ENCODE data around the gene CYGB.
"Not testable (repeated sequence)": the region's sequence is repeated elsewhere in the genome, so short reads cannot be mapped to it uniquely, and the experiment has no call there.

The CYGB gene

DNA sequence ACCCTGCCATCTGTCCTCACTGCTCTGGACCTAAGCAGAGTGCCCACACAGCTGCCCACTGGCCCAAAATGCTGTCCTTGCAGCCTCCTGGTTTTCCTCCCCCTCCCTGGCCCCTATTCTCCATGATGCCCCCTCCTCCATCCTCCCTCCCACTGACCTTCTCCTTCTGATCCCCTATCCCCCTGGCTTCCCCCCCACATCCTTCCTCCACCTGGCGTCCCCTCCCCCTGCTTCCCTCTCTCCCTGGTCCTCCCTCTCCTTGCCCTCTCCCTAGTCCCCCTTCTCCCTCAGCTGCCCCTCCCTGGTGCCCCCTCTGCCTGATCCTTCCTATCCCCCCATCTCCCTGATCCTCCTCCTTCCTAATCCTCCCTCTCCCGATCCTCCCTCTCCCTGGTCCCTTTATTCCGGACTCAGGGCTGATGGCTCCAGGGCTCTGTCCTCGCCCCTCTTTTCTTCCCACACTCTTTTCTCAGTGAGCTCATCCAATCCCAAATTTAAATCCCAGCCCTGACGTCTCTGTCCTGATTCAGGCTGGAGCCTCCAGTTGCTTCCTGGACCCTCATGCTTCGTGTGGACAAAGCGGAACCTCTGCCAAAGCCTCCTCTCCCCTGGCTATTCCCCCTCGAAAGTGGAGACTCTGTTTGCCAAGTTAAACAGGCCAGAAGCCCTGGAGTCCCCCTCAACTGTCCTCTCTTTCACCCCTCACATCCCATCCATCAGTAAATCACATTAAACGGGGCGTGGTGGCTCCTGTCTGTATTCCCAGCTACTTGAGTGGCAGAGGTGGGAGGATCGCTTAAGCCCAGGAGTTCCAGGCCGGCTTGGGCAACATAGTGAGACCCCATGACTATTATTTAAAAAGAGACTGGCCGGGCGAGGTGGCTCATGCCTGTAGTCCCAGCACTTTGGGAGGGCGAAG lies 18.2 kb downstream of the CYGB start:
- Histone ChIP-seq H3K36me3 (ENCODE audit: low read depth) (no peaks in the 10 kb centered on the region), H3K9me3 (ENCODE audit: severe bottlenecking) (no peaks in the 10 kb centered on the region), H3K4me1 (ENCODE audit: insufficient read depth, poor library complexity, severe bottlenecking) (peaks cover under 1% of the 10 kb centered on the region), H3K4me3 (ENCODE audit: severe bottlenecking) (no peak overlapping the region), H3K27ac (ENCODE audit: poor library complexity, severe bottlenecking) (no peak overlapping the region), H3K27me3 (ENCODE audit: insufficient read depth, poor library complexity, severe bottlenecking) (no peaks in the 10 kb centered on the region)
- ATAC-seq (ENCODE audit: low read depth) = no peak
- no peak for DNase-seq (ENCODE audit: low spot score)
- TF ChIP-seq, protein P1, sequence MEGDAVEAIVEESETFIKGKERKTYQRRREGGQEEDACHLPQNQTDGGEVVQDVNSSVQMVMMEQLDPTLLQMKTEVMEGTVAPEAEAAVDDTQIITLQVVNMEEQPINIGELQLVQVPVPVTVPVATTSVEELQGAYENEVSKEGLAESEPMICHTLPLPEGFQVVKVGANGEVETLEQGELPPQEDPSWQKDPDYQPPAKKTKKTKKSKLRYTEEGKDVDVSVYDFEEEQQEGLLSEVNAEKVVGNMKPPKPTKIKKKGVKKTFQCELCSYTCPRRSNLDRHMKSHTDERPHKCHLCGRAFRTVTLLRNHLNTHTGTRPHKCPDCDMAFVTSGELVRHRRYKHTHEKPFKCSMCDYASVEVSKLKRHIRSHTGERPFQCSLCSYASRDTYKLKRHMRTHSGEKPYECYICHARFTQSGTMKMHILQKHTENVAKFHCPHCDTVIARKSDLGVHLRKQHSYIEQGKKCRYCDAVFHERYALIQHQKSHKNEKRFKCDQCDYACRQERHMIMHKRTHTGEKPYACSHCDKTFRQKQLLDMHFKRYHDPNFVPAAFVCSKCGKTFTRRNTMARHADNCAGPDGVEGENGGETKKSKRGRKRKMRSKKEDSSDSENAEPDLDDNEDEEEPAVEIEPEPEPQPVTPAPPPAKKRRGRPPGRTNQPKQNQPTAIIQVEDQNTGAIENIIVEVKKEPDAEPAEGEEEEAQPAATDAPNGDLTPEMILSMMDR (IDR thresholded peaks at IDR 0.05; ENCODE audit: poor library complexity, severe bottlenecking) = no peak

- Histone ChIP-seq H3K27me3 (ENCODE audit: insufficient read depth, poor library complexity, severe bottlenecking) (no peaks in the 10 kb centered on the region), H3K4me3 (ENCODE audit: severe bottlenecking) (no peak overlapping the region), H3K4me1 (ENCODE audit: insufficient read depth, poor library complexity, severe bottlenecking) (no peaks in the 10 kb centered on the region), H3K27ac (ENCODE audit: poor library complexity, severe bottlenecking) (no peak overlapping the region), H3K9me3 (ENCODE audit: severe bottlenecking) (no peaks in the 10 kb centered on the region), H3K36me3 (ENCODE audit: low read depth) (no peaks in the 10 kb centered on the region)
- TF ChIP-seq, protein P1 (IDR thresholded peaks at IDR 0.05; ENCODE audit: poor library complexity, severe bottlenecking) = no peak
- ATAC-seq (ENCODE audit: low read depth) (no peak), DNase-seq (ENCODE audit: low spot score) (no peak)
Measured at GRCh38 chr17:76517638-76518038, 19.9 kb downstream of the CYGB start.

DNA sequence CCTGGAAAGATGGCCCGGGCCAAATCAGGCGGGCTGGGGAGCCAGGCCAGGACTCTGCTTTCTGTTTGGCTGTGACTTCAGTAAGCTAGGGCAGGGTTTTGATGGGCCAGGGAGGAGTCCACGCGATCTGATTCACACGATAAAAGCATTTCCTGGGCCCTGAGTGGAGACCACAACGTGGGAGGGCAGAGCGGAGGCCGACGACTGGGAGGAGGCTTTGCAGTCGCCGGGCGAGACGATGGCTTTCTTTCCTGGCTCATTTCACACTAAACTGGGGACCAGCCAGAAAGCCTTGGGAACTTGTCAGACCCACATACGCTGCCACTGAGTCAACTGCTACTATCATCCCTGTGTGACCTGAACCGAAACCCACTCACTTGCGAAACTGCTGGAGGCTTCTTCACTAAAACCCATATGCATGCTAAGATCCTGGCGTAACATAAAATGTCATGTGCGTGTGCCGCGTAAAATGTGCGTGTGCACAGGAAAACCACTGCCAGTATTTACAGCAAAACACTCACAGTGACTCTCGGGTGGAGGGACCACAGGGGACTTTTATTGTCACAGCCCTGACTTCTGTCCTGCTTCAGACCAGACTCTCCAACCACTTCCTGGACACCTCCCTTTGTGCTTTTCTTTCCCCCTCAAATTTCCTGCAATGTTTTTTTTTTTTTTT lies 22.1 kb downstream of the CYGB start:
- Histone ChIP-seq H3K4me3 (ENCODE audit: severe bottlenecking) (no peak overlapping the region), H3K27ac (ENCODE audit: poor library complexity, severe bottlenecking) (no peak overlapping the region), H3K36me3 (ENCODE audit: low read depth) (no peaks in the 10 kb centered on the region), H3K4me1 (ENCODE audit: insufficient read depth, poor library complexity, severe bottlenecking) (no peaks in the 10 kb centered on the region), H3K9me3 (ENCODE audit: severe bottlenecking) (no peaks in the 10 kb centered on the region), H3K27me3 (ENCODE audit: insufficient read depth, poor library complexity, severe bottlenecking) (no peaks in the 10 kb centered on the region)
- ATAC-seq (ENCODE audit: low read depth) (no peak), DNase-seq (ENCODE audit: low spot score) (no peak)
- TF ChIP-seq, protein P1 (IDR thresholded peaks at IDR 0.05; ENCODE audit: poor library complexity, severe bottlenecking) = no peak

DNA sequence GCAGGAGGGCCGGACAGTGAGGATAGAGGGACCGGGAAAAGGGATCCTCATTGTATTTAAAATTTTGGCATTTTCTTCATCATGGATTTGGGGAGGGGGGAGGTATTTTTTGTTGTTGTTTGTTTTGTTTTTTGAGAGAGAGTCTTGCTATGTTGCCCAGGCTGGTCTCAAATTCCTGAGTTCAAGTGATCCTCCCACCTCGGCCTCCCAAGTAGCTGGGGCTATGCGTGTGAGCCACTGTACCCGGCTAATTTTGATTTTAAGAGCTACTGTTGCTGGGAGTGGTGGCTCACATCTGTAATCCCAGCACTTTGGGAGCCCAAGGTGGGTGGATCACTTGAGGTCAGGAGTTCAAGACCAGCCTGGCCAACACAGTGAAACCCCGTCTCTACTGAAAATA lies 23.2 kb downstream of the CYGB start:
- H3K9me3 ChIP-seq (ENCODE audit: severe bottlenecking); ATAC-seq (ENCODE audit: low read depth); H3K27ac ChIP-seq (ENCODE audit: poor library complexity, severe bottlenecking); H3K4me1 ChIP-seq (ENCODE audit: insufficient read depth, poor library complexity, severe bottlenecking); H3K27me3 ChIP-seq (ENCODE audit: insufficient read depth, poor library complexity, severe bottlenecking); DNase-seq (ENCODE audit: low spot score); H3K36me3 ChIP-seq (ENCODE audit: low read depth); H3K4me3 ChIP-seq (ENCODE audit: severe bottlenecking): not testable (repeated sequence)

GRCh38 chr17:76513306-76513692 lies 24.2 kb downstream of the CYGB start:
- Histone ChIP-seq H3K4me1 (ENCODE audit: insufficient read depth, poor library complexity, severe bottlenecking) (no peaks in the 10 kb centered on the region), H3K4me3 (ENCODE audit: severe bottlenecking) (no peak overlapping the region), H3K9me3 (ENCODE audit: severe bottlenecking) (no peaks in the 10 kb centered on the region), H3K27me3 (ENCODE audit: insufficient read depth, poor library complexity, severe bottlenecking) (no peaks in the 10 kb centered on the region), H3K36me3 (ENCODE audit: low read depth) (no peaks in the 10 kb centered on the region), H3K27ac (ENCODE audit: poor library complexity, severe bottlenecking) (no peak overlapping the region)
- ATAC-seq (ENCODE audit: low read depth) (no peak), DNase-seq (ENCODE audit: low spot score) (no peak)
- TF ChIP-seq, protein P1 (IDR thresholded peaks at IDR 0.05; ENCODE audit: poor library complexity, severe bottlenecking) = no peak

Measured in RWPE2 (cell line).